Measurements from ENCODE around the gene RSAD2.

- TF ChIP-seq, protein P1, sequence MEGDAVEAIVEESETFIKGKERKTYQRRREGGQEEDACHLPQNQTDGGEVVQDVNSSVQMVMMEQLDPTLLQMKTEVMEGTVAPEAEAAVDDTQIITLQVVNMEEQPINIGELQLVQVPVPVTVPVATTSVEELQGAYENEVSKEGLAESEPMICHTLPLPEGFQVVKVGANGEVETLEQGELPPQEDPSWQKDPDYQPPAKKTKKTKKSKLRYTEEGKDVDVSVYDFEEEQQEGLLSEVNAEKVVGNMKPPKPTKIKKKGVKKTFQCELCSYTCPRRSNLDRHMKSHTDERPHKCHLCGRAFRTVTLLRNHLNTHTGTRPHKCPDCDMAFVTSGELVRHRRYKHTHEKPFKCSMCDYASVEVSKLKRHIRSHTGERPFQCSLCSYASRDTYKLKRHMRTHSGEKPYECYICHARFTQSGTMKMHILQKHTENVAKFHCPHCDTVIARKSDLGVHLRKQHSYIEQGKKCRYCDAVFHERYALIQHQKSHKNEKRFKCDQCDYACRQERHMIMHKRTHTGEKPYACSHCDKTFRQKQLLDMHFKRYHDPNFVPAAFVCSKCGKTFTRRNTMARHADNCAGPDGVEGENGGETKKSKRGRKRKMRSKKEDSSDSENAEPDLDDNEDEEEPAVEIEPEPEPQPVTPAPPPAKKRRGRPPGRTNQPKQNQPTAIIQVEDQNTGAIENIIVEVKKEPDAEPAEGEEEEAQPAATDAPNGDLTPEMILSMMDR (IDR thresholded peaks at IDR 0.05 in 2 of 3, conservative IDR thresholded peaks at IDR 0.05 in 1 of 3; ENCODE audit: insufficient read depth in 2 of 3, low read depth in 1 of 3, low read length in 3 of 3) = no peak
- TF ChIP-seq RNF219 (CRISPR knock-in tag; IDR thresholded peaks at IDR 0.05) (no peak), EGR1 (conservative IDR thresholded peaks at IDR 0.05) (no peak), ATF7 (IDR thresholded peaks at IDR 0.05) (no peak), PREB (CRISPR knock-in tag; IDR thresholded peaks at IDR 0.05) (no peak), NFRKB (IDR thresholded peaks at IDR 0.05; ENCODE audit: low read depth) (no peak), RCOR1 (IDR thresholded peaks at IDR 0.05; ENCODE audit: borderline replicate concordance in 1 of 2, low read depth in 2 of 2, low read length in 2 of 2) (no peak), ZNF12 (CRISPR knock-in tag; IDR thresholded peaks at IDR 0.05) (no peak), KDM1A (IDR thresholded peaks at IDR 0.05) (no peak), ZNF212 (CRISPR knock-in tag; IDR thresholded peaks at IDR 0.05) (no peak), NCOA6 (IDR thresholded peaks at IDR 0.05) (no peak), NCOR1 (IDR thresholded peaks at IDR 0.05) (no peak)
- TF ChIP-seq, protein P2, sequence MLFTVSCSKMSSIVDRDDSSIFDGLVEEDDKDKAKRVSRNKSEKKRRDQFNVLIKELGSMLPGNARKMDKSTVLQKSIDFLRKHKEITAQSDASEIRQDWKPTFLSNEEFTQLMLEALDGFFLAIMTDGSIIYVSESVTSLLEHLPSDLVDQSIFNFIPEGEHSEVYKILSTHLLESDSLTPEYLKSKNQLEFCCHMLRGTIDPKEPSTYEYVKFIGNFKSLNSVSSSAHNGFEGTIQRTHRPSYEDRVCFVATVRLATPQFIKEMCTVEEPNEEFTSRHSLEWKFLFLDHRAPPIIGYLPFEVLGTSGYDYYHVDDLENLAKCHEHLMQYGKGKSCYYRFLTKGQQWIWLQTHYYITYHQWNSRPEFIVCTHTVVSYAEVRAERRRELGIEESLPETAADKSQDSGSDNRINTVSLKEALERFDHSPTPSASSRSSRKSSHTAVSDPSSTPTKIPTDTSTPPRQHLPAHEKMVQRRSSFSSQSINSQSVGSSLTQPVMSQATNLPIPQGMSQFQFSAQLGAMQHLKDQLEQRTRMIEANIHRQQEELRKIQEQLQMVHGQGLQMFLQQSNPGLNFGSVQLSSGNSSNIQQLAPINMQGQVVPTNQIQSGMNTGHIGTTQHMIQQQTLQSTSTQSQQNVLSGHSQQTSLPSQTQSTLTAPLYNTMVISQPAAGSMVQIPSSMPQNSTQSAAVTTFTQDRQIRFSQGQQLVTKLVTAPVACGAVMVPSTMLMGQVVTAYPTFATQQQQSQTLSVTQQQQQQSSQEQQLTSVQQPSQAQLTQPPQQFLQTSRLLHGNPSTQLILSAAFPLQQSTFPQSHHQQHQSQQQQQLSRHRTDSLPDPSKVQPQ (CRISPR knock-in tag; IDR thresholded peaks at IDR 0.05; ENCODE audit: borderline replicate concordance) = no peak
- TF ChIP-seq, protein P3, sequence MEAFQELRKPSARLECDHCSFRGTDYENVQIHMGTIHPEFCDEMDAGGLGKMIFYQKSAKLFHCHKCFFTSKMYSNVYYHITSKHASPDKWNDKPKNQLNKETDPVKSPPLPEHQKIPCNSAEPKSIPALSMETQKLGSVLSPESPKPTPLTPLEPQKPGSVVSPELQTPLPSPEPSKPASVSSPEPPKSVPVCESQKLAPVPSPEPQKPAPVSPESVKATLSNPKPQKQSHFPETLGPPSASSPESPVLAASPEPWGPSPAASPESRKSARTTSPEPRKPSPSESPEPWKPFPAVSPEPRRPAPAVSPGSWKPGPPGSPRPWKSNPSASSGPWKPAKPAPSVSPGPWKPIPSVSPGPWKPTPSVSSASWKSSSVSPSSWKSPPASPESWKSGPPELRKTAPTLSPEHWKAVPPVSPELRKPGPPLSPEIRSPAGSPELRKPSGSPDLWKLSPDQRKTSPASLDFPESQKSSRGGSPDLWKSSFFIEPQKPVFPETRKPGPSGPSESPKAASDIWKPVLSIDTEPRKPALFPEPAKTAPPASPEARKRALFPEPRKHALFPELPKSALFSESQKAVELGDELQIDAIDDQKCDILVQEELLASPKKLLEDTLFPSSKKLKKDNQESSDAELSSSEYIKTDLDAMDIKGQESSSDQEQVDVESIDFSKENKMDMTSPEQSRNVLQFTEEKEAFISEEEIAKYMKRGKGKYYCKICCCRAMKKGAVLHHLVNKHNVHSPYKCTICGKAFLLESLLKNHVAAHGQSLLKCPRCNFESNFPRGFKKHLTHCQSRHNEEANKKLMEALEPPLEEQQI (IDR thresholded peaks at IDR 0.05) = no peak
Observed at GRCh38 chr2:6854416-6854815, 23.2 kb upstream of the RSAD2 start.
